NCI-H1092 treated with DMSO at 0.1 percent for 48 hours (cell line): ENCODE measurements around the gene UBE2E1.
A peak's percentile ranks its signal among the peaks of the same experiment; 100 is the strongest.
"Not testable (repeated sequence)": the region's sequence is repeated elsewhere in the genome, so short reads cannot be mapped to it uniquely, and the experiment has no call there.

Source experiments
- DNase-seq: peaks from one replicate; lab custom pipeline; 2025; lab: John Stamatoyannopoulos, UW

UBE2E1 gene

GRCh38 chr3:23822559-23822958, 16.8 kb downstream of the UBE2E1 start:
- DNase-seq, result no peak

GRCh38 chr3:23823620-23824019, 17.9 kb downstream of the UBE2E1 start:
- DNase-seq, result no peak

- no peak for DNase-seq
These were observed 19.1 kb downstream of the UBE2E1 start for GRCh38 chr3:23824699-23825444.

GRCh38 chr3:23825802-23826201, 20.0 kb downstream of the UBE2E1 start:
- no peak for DNase-seq

- no peak for DNase-seq
These were observed 20.8 kb downstream of the UBE2E1 start for GRCh38 chr3:23826382-23827064.

- no peak for DNase-seq
These were observed 23.6 kb downstream of the UBE2E1 start for GRCh38 chr3:23829242-23829934.

- DNase-seq, result no peak
These were observed 25.2 kb downstream of the UBE2E1 start for GRCh38 chr3:23830869-23831484.

GRCh38 chr3:23831517-23832394, 26.0 kb downstream of the UBE2E1 start:
- DNase-seq, result no peak

- no peak for DNase-seq
These were observed 26.8 kb downstream of the UBE2E1 start for GRCh38 chr3:23832523-23832922.

- DNase-seq, result no peak
These were observed 28.5 kb downstream of the UBE2E1 start for GRCh38 chr3:23834082-23834870.

GRCh38 chr3:23835087-23835486, 29.3 kb downstream of the UBE2E1 start:
- DNase-seq, result no peak

GRCh38 chr3:23835802-23836201, 30.0 kb downstream of the UBE2E1 start:
- DNase-seq, result no peak

- DNase-seq, result no peak
These were observed 30.9 kb downstream of the UBE2E1 start for GRCh38 chr3:23836536-23837230.

- DNase-seq, result no peak
These were observed 31.5 kb downstream of the UBE2E1 start for GRCh38 chr3:23837286-23837685.

- DNase-seq, result no peak
These were observed 31.9 kb downstream of the UBE2E1 start for GRCh38 chr3:23837691-23838090.

GRCh38 chr3:23840521-23840920, 34.8 kb downstream of the UBE2E1 start:
- peak; percentile 34 for DNase-seq

- DNase-seq, result no peak
These were observed 38.1 kb downstream of the UBE2E1 start for GRCh38 chr3:23843869-23844268.

- DNase-seq, result no peak
These were observed 39.8 kb downstream of the UBE2E1 start for GRCh38 chr3:23845326-23846216.

GRCh38 chr3:23849462-23849861, 43.7 kb downstream of the UBE2E1 start:
- not testable (repeated sequence) for DNase-seq
